Upper lobe of left lung (tissue), 6 donors: ENCODE data around the gene TSHZ2. TPM values are rescaled to one million over a fixed set of nuclear protein-coding genes. Genes with fewer than 3 reads are reported as not detected.

Experiments used
- ATAC-seq, 2 donors: fragments of 200-7000 bp; cut with Tn5 transposase; one replicate each; pipeline ENCODE4 v1.9.1; 2022; ENCODE audit warnings: mild to moderate bottlenecking in 2 of 2, moderate library complexity in 2 of 2; ENCODE audit not compliant: low FRiP score in 2 of 2
- DNase-seq, 2 donors: peaks; one replicate each; pipeline ENCODE4 v3.0.0-alpha.2; 2019 to 2020
- H3K27ac ChIP-seq, 4 donors: fragments of 200-600 bp; sonication (generic); one replicate each; pipeline ENCODE4 v1.5.1; 2016 to 2019
- H3K27me3 ChIP-seq, 4 donors: fragments of 200-600 bp; sonication (generic); one replicate each; pipeline ENCODE4 v1.5.1; 2017 to 2019
- H3K36me3 ChIP-seq, 4 donors: fragments of 200-600 bp; sonication (generic); one replicate each; pipeline ENCODE4 v1.5.1; 2016 to 2019
- H3K4me1 ChIP-seq, 4 donors: fragments of 200-600 bp; sonication (generic); one replicate each; pipeline ENCODE4 v1.5.1; 2018 to 2019
- H3K4me3 ChIP-seq, 4 donors: fragments of 200-600 bp; sonication (generic); one replicate each; pipeline ENCODE4 v1.5.1; 2017 to 2019; ENCODE audit warnings: mild to moderate bottlenecking in 2 of 4, moderate library complexity in 1 of 4
- H3K9me3 ChIP-seq, 4 donors: fragments of 200-600 bp; sonication (generic); one replicate each; pipeline ENCODE4 v1.5.1; 2018 to 2019
- EP300 ChIP-seq, 4 donors: sonication (generic); formaldehyde crosslinking; IDR thresholded peaks; one replicate each; pipeline ENCODE4 v1.5.1; 2017; ENCODE audit warnings: antibody characterized with exemption in 4 of 4, control low read depth in 2 of 4
- POLR2A ChIP-seq, 4 donors: fragments of 450-650 bp; IDR thresholded peaks; one replicate each; pipeline ENCODE4 v1.5.1; 2016 to 2017; ENCODE audit warnings: antibody characterized with exemption in 4 of 4, mild to moderate bottlenecking in 2 of 4
- POLR2AphosphoS5 ChIP-seq, 2 donors: sonication (generic); formaldehyde crosslinking; IDR thresholded peaks; one replicate each; pipeline ENCODE4 v1.5.1; 2017; ENCODE audit warnings: antibody characterized with exemption in 2 of 2
- WGBS, 2 donors: methylation state at CpG; one replicate each; pipeline ENCODE4 v1.1.5; 2017 to 2018; 5-methylcytosine and 5-hydroxymethylcytosine counted together
- total RNA-seq, 6 donors: library from RNA; depleted of rRNA in 4 of 6; stranded (reverse); fragments of >200 nt in 4 of 6; gene quantifications; one replicate each; pipeline versions ENCODE4 v1.1.0 to v1.2.1, GENCODE V29; 2016 to 2021
- TF ChIP-seq, protein P1 (sequence below), 6 experiments: fragments of 450-650 bp in 4 of 6; fragments of 200-600 bp in 2 of 6; sonication (generic) in 2 of 6; IDR thresholded peaks; one replicate each; pipeline ENCODE4 v1.5.1; 2016 to 2019; ENCODE audit warnings: antibody characterized with exemption in 6 of 6
- donor health status: DM: no; HTN: no; CAD: no; lungs with moderate emphysema.
- donor health status: DM: no; HTN: yes; CAD: no; lungs with severe emphysema.

Gene TSHZ2
- total RNA-seq, 6 donors from 2014 or later = 1.8 to 10.0 (median 3.2) TPM

DNA sequence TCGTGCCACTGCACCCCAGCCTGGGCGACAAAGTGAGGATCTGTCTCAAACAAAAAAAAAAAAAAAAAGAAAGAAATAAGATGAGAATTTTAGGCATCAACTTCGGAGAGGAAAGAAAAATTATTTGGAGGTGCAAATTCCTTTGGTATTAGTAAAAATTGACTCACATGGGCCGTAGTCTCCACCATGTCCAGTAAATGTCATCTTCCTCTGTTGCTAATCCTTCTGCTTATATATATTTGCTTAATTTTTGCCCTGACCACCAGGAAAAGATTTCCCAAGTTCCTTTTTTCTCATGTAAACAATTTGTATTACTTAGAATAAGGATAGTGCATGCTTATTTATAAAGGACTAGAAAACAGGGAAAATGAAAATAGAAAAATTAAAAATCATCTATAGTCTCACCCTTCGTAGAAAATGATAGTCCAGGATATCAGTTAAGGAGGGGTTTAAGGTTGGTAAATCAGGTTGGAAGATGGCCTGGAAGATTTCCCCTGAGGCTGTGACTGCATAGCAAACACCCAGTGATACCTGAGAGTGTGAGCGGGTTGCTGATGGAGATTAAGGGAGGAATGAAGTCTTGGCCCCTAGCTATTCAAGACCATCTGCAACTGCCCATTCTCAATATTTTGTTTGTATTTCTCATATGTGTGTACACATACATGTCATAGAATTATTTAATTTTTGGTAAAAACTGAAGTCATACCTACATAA is 380.7 kb downstream of the TSHZ2 start:
- Histone ChIP-seq H3K9me3 (peaks cover 0 to 10% (median 9%) of the 10 kb centered on the region in 4 donors), H3K27ac (no peak overlapping the region), H3K27me3 (no peaks in the 10 kb centered on the region), H3K36me3 (no peaks in the 10 kb centered on the region), H3K4me1 (no peaks in the 10 kb centered on the region), H3K4me3 (no peak overlapping the region)
- DNase-seq (no peak), ATAC-seq (no peak)
- TF ChIP-seq POLR2AphosphoS5 (IDR thresholded peaks at IDR 0.05) = no peak
- TF ChIP-seq, protein P1, sequence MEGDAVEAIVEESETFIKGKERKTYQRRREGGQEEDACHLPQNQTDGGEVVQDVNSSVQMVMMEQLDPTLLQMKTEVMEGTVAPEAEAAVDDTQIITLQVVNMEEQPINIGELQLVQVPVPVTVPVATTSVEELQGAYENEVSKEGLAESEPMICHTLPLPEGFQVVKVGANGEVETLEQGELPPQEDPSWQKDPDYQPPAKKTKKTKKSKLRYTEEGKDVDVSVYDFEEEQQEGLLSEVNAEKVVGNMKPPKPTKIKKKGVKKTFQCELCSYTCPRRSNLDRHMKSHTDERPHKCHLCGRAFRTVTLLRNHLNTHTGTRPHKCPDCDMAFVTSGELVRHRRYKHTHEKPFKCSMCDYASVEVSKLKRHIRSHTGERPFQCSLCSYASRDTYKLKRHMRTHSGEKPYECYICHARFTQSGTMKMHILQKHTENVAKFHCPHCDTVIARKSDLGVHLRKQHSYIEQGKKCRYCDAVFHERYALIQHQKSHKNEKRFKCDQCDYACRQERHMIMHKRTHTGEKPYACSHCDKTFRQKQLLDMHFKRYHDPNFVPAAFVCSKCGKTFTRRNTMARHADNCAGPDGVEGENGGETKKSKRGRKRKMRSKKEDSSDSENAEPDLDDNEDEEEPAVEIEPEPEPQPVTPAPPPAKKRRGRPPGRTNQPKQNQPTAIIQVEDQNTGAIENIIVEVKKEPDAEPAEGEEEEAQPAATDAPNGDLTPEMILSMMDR (IDR thresholded peaks at IDR 0.05) = no peak
- TF ChIP-seq EP300 (IDR thresholded peaks at IDR 0.05) = no peak
- TF ChIP-seq POLR2A (IDR thresholded peaks at IDR 0.05) = no peak
- 84 to 91% methylated on average over 6 of the region's 6 CpGs for WGBS, 2 donors

DNA sequence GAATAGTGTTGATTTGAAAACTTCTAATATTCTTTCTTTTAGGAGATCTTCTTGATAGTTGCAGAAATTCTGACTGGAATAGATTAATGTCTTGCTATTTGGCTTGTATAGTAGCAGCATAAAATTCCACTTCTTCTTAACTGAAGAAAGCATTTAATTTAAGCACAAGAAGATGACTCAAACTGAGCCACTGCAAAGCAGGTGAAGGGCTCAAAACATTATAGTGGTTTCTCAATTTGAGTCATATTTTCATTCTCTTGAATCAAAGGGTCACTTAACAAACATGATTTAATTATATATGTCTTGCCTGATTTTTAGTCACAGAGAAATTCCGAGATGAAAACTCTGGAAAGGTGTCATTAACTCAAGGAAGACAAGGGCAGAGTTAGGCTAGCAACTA is 382.2 kb downstream of the TSHZ2 start:
- H3K27ac ChIP-seq = no peak overlapping the region
- WGBS, 2 donors = 72 to 97% methylated on average over 1 of the region's 1 CpG
- H3K4me3 ChIP-seq = no peak overlapping the region
- no peaks in the 10 kb centered on the region for H3K4me1 ChIP-seq
- H3K9me3 ChIP-seq = peaks cover 0 to 10% (median 9%) of the 10 kb centered on the region in 4 donors
- H3K36me3 ChIP-seq = no peaks in the 10 kb centered on the region
- no peak for ATAC-seq
- TF ChIP-seq, protein P1 (IDR thresholded peaks at IDR 0.05) = no peak
- no peak for TF ChIP-seq POLR2AphosphoS5 (IDR thresholded peaks at IDR 0.05)
- no peak for TF ChIP-seq EP300 (IDR thresholded peaks at IDR 0.05)
- no peak for TF ChIP-seq POLR2A (IDR thresholded peaks at IDR 0.05)
- no peak for DNase-seq
- H3K27me3 ChIP-seq = no peaks in the 10 kb centered on the region

DNA sequence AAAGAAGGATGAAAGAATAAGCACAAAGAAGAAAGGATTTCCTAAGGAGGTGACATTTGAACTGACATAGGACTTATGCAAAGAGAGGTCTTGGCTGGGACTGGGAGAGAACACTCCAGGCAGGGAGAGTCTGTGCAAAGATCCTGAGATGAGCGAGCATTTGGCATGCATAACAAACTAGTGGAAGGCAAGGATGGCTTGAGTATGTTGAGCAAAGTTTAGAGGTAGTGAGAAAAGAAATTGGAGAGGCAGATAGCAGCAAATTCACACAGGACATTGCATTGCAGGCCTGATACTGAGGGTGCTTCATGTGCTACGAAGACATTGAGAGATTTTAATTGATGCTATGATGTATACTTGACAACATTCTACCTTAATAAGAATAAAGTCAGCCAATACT is 383.6 kb downstream of the TSHZ2 start:
- Histone ChIP-seq H3K36me3 (no peaks in the 10 kb centered on the region), H3K27me3 (no peaks in the 10 kb centered on the region), H3K27ac (no peak overlapping the region), H3K4me3 (no peak overlapping the region), H3K4me1 (no peaks in the 10 kb centered on the region), H3K9me3 (peaks cover 0 to 10% (median 9%) of the 10 kb centered on the region in 4 donors)
- DNase-seq = no peak
- TF ChIP-seq, protein P1 (IDR thresholded peaks at IDR 0.05) = no peak
- TF ChIP-seq POLR2A (IDR thresholded peaks at IDR 0.05) (no peak), EP300 (IDR thresholded peaks at IDR 0.05) (no peak), POLR2AphosphoS5 (IDR thresholded peaks at IDR 0.05) (no peak)
- 73 to 75% methylated on average over 2 of the region's 2 CpGs for WGBS, 2 donors
- no peak for ATAC-seq

DNA sequence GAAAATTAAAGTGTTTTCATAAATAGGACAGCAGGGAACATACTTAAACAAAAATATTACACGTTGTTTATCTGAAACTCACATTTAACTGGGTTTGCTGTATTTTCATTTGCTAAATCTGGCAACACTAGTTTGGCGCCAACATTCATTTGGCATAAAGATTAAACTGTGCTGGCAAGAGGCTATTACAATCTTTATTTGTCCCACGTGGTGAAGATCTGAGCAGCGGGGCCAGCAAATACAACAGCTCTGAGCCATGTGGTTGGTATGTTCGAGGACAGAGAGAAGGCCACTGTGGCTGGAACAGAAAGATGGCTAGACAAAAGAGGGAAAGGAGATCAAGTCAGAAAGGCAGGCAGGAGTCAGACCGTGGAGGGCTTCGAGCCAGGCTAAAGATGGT is 387.3 kb downstream of the TSHZ2 start:
- H3K27me3 ChIP-seq = no peaks in the 10 kb centered on the region
- no peak for ATAC-seq
- H3K27ac ChIP-seq = no peak overlapping the region
- no peak overlapping the region for H3K4me3 ChIP-seq
- H3K4me1 ChIP-seq = no peaks in the 10 kb centered on the region
- H3K9me3 ChIP-seq = peaks cover 0 to 10% (median 9%) of the 10 kb centered on the region in 4 donors
- TF ChIP-seq EP300 (IDR thresholded peaks at IDR 0.05) (no peak), POLR2A (IDR thresholded peaks at IDR 0.05) (no peak), POLR2AphosphoS5 (IDR thresholded peaks at IDR 0.05) (no peak)
- TF ChIP-seq, protein P1 (IDR thresholded peaks at IDR 0.05) = no peak
- H3K36me3 ChIP-seq = no peaks in the 10 kb centered on the region
- DNase-seq = no peak
- WGBS, 2 donors = 75 to 83% methylated on average over 7 of the region's 7 CpGs

DNA sequence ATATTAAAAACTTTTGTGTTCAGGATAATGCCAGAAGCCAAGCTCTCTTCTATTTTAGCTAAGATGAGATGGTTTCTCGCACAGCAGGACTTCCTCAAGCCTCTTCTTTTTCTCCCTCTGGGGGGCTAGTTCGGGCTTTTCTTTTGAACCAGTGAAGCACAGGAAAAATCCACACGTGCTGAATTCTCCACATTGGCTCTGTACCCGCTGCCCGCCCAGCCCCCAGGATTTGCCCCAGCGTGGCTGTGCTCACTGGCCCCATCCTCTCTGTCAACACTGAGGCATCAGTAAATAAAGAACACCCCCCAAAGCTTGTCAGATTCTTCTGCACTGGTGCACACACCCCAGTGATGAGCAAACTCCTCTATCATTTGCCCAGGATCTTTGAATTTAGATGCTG is 388.7 kb downstream of the TSHZ2 start:
- 65 to 77% methylated on average over 6 of the region's 6 CpGs for WGBS, 2 donors
- H3K9me3 ChIP-seq = peaks cover 0 to 5% (median 5%) of the 10 kb centered on the region in 4 donors
- TF ChIP-seq, protein P1 (IDR thresholded peaks at IDR 0.05) = no peak
- no peak for TF ChIP-seq POLR2A (IDR thresholded peaks at IDR 0.05)
- TF ChIP-seq POLR2AphosphoS5 (IDR thresholded peaks at IDR 0.05) = no peak
- no peak for TF ChIP-seq EP300 (IDR thresholded peaks at IDR 0.05)
- H3K4me3 ChIP-seq = no peak overlapping the region
- ATAC-seq (no peak), DNase-seq (peak in 1 of 2 donors; percentile 20)
- H3K27me3 ChIP-seq = no peaks in the 10 kb centered on the region
- no peak overlapping the region for H3K27ac ChIP-seq
- no peaks in the 10 kb centered on the region for H3K4me1 ChIP-seq
- no peaks in the 10 kb centered on the region for H3K36me3 ChIP-seq
